IPS-18c (cell line): ENCODE measurements around the gene STRN.
"Not testable (repeated sequence)": the region's sequence is repeated elsewhere in the genome, so short reads cannot be mapped to it uniquely, and the experiment has no call there.

Experiments
- H3K4me3 ChIP-seq: 2 replicates; pipeline ENCODE4 v1.7.0; 2013; ENCODE audit warnings: low read depth, mild to moderate bottlenecking, low read length, moderate library complexity; ENCODE audit not compliant: insufficient read depth
- H3K9me3 ChIP-seq: one replicate; pipeline ENCODE4 v1.6.1; 2013; ENCODE audit warnings: mild to moderate bottlenecking, low read length, moderate library complexity; ENCODE audit not compliant: control insufficient read depth, insufficient read depth

STRN gene

DNA sequence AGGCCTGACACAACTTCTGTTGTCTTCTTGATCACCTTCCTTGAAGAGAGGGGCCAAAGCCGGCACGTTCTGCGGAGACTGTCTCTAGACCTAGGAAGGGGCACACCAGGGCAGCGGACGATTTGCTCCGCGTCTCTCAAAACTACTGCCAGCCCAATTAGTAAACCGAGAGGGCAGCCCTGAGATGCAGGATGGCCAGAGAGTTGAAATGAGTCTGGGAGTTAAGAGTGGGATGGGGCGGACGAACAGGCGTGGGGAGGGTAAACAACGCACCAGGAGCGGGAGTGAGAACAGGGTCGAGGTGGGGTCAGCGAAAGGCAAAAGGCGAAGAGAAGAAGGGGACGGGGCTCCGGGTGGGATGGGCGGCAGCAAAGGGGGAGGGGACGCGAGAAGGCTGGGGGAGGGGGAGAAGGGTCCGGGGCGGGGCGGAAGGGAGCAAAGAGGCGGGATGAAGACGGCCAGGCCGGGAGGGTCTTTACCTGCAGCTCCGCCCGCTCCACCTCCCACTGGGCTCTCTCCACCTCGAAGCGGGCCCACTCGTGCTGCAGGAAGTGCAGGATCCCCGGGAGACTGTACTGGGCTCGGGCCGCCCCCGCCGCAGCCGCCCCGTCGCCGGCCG lies 476 bp downstream of the STRN start:
- H3K4me3 ChIP-seq = peak overlapping the region; percentile 94

DNA sequence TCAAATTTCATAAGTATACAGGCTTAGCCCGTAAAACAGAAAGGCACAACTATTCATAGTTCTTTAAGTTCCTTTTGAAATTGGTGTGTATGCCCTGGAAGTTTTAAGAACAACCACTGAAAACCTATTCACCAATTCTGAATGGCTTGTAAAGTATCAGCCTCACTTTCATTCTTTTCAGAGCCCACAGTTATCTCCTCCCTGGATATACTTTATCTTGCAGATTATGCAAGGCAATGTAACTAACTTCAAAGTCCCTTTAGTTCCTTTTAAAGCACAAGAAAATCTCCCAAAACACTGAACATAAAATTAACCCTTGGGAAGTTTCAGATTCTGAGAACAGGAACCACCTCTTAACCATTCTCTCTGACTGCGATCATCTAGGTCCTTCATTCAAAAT lies 1.1 kb downstream of the STRN start:
- H3K9me3 ChIP-seq = no peaks in the 10 kb centered on the region
- peak overlapping the region; percentile 94 for H3K4me3 ChIP-seq

More for the DNA sequence above, 476 bp downstream of the STRN start:
- no peaks in the 10 kb centered on the region for H3K9me3 ChIP-seq

DNA sequence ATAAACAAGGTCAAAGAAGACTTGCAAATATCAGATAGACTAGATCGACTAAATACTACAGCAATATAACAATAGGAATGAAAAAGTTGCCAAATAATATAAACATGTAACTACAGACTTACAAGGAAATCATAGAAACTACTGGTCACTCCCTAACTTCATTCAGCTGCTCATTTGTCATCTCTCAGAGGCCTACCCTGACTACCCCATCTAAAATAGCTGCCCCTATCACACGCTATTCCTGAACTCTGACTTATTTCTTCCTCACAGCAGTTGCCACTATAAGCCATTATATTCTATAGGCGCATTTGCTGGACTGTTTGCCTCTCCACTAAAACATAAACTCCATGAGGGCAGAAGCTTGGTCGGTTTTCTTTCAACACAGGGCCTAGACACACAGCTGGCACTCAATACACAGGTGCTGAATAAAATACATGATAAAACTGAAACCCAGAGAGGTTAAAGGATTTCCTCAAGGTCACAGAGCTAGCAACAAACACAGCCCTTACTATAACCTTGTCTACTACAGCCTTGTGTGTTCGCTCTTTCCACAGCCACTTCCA lies 1.8 kb downstream of the STRN start:
- Histone ChIP-seq H3K9me3 (no peaks in the 10 kb centered on the region), H3K4me3 (peak overlapping the region; percentile 94)

DNA sequence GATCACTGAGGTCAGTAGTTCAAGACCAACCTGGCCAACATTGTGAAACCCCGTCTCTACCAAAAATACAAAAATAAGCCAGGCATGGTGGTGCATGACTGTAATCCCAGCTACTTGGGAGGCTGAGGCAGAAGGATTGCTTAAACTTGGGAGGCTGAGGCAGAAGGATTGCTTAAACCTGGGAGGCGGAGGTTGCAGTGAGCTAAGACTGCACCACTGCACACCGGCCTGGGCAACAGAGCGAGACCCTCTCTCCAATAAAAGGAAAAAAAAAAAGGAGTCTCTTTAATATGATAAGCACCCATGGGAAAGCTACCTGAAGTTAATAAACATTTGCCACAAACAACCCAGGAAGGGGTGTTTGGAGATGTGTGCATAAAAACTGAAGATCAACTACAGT lies 2.6 kb downstream of the STRN start:
- no peak overlapping the region for H3K4me3 ChIP-seq
- no peaks in the 10 kb centered on the region for H3K9me3 ChIP-seq

DNA sequence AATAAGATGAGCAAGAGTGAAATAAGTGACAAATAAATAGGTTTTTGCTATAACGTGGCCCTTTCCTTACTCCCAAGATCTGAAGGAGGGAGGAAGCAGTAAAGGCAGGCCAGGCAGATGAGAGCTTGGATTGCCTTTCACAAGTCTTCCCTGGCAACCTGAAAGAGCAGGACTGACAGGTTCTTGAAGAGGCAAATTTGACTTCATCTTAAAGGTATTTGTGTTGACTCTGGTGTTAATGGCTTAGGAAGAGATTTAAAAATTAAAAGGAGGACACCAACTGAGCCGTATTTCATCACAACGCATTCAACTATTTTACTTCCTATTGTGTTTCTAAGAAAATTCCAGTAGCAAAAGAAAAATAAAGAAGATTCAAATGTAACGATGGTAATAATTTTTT lies 3.2 kb downstream of the STRN start:
- no peak overlapping the region for H3K4me3 ChIP-seq

DNA sequence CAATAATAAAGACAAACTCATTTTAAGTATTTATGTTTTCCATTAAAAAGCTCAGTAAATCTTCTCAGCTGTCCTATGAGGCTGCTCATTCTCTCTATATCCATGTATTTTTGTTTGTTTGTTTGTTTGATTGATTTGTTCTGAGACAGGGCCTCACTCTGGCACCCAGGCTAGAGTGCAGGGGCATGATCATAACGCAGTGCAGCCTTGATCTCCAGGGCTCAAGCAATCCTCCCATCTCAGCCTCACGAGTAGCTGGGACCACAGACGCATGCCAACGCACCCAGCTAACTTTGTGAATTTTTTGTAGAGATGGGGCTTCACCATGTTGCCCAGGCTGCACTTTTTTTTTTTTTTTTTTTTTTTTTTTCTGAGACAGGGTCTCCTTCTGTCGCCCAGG lies 5.6 kb downstream of the STRN start:
- no peaks in the 10 kb centered on the region for H3K9me3 ChIP-seq
- no peak overlapping the region for H3K4me3 ChIP-seq

More for the DNA sequence above, 3.2 kb downstream of the STRN start:
- no peaks in the 10 kb centered on the region for H3K9me3 ChIP-seq

DNA sequence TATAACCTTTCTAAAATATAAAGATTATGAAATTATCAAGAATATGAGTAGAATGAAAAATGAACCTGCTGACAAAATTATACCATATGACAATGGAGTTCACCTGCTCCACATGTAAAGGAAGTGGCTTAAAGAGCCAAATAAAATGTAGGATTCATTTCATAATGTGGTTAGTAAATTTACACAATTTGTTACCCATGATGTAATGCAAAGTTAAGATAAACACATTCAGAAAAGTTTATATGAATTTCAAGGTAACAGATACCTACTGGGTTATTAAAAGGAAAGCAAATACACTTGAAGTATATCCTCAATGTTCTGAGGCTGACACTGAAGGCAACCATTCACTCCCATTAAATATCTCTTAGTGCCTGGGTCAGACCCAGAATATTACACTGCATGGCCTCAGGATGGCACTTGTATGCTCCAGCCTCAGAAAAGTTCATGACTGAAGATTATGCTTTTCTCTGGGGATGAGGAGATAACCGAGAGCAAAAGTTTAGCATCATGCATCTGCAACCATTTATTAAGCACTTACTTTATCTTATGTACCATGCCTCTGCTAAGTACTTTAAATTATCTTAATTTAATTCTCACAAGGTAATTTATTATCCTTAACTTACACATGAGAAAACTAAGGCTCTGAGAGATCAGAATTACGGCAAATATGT lies 6.2 kb downstream of the STRN start:
- H3K4me3 ChIP-seq = no peak overlapping the region
- no peaks in the 10 kb centered on the region for H3K9me3 ChIP-seq

DNA sequence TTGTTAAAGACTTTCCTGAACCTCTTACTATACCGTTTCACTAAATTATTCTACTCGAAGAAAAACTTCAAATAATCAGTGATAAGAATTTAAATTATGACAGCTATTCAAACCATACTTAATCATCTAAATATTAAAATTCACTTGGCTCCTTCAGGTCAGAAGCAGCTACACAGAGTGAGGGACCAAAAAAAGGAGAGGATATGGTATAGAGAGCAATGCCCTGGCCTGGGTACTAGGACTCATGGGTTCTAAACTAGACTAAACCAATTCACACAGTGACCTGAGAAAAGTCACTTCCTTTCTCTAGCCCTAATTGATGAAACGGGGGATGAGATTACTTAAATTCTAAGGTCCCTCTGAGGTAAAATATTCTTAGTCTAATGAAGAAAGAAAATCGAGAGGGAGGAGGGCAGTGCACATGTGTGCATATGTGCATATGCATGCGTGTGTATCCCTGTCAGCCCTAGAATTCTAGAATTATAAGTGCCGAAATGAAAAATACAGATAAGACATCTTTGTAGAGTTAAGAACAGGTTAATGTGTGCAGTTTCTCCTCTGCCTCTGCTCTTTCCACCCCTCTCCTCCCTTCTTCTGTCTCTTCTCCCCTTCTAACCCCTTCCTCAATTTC lies 11.2 kb downstream of the STRN start:
- H3K4me3 ChIP-seq = no peak overlapping the region

DNA sequence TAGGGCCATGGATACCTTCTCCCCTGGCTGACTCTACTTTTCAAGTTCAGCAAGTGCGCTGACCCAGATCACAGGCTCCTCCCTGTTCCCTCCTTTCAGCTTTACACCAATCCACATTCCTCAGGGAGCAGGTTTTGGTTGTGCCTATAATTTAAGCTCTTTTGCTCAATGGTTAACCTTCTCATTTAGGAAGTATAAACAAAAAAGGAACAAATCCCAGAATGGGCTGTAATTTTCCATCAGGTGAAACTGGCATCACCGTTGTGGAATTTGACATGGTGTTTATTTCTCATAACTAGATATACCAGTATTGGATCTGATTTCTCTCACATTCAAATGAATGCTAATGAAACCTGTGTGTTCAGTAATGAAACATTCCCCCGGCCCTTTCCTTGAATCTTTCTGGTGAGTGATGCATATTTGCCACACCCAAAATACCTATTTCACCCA lies 13.6 kb downstream of the STRN start:
- no peak overlapping the region for H3K4me3 ChIP-seq
- H3K9me3 ChIP-seq = no peaks in the 10 kb centered on the region

More for the DNA sequence above, 11.2 kb downstream of the STRN start:
- no peaks in the 10 kb centered on the region for H3K9me3 ChIP-seq

DNA sequence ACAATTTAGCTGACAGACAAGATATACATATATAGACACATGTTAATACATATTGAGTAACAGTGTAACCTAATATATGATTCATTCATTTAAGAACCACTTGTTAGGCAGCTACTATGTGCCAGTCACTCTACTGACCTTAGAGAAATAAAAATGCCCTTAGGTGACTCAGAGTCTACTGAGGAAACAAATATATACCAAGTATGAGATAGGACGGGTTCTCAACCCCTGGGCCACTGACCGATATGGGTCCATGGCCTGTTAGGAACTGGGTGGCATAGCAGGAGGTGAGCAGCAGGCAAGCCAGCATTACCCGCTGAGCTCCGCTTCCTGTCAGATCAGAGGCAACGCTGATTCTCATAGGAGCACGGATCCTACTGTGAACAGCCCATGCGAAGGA lies 14.8 kb downstream of the STRN start:
- Histone ChIP-seq H3K9me3 (no peaks in the 10 kb centered on the region), H3K4me3 (no peak overlapping the region)

DNA sequence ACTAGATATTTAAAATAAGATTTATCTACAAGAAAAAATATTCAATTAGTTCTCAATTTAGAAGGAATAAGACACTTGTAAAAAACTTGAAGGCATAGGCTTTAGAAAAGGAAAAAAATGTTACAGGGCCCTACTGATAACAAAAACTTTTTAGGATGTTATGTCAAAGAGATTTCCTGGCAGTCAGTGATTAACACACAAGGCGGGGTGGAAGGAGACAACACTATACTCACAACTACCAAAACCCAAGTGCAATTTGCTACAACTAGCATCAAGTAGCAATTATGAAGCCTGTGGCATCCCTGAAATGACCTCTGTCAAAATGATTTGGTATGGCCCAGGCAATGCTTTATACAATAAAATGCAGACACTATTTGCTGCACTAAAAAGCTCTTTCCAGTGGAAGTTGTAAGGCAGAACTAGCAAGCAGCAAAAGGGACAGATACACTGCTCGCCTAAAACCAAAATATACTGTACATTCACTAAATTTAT lies 15.3 kb downstream of the STRN start:
- no peaks in the 10 kb centered on the region for H3K9me3 ChIP-seq
- H3K4me3 ChIP-seq = no peak overlapping the region

DNA sequence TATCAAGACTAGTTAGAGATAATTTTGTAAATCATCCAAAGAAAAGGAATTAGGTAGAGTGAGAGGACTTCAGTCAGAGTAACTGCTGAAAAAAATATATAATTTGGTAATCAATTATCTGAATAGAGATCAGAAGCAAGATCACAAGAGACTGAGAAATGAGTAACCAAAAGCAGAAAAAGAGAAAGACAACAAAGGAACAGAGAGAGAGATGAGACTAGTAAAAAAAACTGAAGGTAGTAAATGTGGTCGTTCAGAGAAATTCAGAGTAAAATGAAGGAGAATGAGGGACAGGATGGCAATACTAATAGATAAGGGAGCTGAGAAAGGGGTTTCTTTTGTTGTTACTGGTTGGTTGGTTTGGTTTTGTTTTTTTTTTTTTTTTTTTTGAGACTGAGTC lies 16.5 kb downstream of the STRN start:
- no peak overlapping the region for H3K4me3 ChIP-seq
- no peaks in the 10 kb centered on the region for H3K9me3 ChIP-seq

DNA sequence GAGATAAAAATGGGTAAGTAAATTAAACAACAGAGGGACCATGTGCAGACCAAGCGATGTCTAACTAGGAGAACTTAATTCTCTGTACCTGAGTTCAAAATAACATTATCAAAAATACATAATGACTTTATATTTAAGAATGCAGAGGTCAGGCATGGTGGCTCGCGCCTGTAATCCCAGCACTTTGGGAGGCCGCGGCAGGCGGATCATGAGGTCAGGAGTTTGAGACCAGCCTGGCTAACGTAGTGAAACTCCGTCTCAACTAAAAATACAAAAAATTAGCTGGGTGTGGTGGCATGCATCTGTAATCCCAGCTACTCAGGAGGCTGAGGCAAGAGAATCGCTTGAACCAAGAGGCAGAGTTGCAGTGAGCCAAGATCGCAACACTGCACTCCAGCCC lies 21.1 kb downstream of the STRN start:
- H3K9me3 ChIP-seq, H3K4me3 ChIP-seq: not testable (repeated sequence)

DNA sequence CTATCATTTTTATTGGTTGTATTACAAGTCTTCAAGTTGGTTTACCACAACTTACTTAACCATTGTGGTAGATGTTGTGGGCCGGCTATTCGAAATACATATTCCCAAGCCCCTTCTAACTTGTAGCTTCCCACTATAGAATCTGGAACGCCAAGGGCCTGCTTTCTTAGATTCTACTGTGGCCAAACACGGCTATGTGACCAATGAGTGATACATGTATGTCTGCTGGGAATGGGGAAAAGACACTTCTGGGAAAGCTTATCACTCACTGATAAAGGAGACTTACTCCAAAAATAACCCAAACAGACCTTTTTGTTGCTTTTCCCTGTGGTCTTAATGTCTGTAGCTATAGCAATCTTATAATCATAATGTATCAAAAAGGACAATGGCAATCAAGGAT lies 24.5 kb downstream of the STRN start:
- no peaks in the 10 kb centered on the region for H3K9me3 ChIP-seq
- H3K4me3 ChIP-seq = no peak overlapping the region

DNA sequence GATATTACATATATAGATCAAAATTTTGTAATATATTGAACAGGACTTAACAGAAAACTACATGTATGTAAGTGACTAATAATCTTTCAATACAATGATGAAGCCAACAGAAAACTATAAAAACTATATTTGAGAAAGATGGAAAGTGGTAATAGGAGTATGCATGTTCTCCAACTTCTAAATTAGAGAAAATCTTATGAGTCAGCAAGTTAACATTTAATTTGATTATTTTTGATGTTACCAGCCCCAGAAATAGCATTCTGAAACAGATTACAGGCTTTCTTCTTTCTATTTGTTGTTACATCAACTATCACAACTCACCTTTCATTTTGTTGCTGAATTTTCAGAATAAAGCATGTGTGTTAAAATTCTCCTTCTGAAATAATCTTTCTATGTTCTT lies 29.8 kb downstream of the STRN start:
- not testable (repeated sequence) for H3K9me3 ChIP-seq, H3K4me3 ChIP-seq

DNA sequence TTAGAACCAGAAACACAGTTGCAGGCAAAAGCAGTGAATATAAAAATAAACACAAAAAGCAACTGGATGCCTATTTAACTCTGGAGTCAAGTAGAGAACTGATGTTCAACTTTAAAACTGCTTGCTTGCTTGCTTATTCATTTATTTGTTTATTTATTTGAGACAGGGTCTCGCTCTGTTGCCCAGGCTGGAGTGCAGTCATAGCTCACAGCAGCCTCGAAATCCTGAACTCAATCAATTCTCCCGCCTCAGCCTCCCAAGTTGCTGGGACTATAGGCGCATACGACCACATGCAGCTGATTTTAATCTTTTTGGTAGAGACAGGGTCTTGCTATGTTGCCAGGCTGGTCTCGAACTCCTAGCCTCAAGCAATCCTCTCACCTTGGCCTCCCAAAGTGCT lies 34.6 kb downstream of the STRN start:
- not testable (repeated sequence) for H3K4me3 ChIP-seq, H3K9me3 ChIP-seq

DNA sequence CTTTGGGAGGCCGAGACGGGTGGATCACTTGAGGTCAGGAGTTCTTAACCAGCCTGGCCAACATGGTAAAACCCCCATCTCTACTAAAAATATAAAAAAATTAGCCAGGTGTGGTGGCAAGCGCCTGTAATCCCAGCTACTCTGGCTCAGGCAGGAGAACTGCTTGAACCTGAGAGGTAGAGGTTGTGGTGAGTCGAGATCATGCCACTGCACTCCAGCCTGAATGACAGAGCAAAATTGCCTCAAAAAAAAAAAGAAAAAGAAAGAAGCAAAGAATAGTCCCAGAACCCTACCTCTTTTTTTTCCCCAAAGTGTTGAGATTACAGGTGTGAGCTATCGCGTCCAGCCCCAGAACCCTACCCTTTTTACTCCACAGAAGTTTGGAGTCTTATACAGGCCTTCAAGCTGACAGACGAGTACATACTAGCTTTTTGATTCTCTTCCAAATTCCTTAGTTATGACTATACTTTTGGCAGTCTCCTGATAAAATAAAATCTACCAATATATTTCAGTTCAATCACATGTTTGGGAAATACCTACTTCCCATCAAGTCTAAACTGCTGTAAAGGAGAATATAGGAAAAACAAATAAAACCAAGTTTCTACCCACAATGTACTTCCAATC lies 35.4 kb downstream of the STRN start:
- H3K4me3 ChIP-seq, H3K9me3 ChIP-seq: not testable (repeated sequence)
